ENCODE data around the gene SNRPF.

SNRPF gene

DNA sequence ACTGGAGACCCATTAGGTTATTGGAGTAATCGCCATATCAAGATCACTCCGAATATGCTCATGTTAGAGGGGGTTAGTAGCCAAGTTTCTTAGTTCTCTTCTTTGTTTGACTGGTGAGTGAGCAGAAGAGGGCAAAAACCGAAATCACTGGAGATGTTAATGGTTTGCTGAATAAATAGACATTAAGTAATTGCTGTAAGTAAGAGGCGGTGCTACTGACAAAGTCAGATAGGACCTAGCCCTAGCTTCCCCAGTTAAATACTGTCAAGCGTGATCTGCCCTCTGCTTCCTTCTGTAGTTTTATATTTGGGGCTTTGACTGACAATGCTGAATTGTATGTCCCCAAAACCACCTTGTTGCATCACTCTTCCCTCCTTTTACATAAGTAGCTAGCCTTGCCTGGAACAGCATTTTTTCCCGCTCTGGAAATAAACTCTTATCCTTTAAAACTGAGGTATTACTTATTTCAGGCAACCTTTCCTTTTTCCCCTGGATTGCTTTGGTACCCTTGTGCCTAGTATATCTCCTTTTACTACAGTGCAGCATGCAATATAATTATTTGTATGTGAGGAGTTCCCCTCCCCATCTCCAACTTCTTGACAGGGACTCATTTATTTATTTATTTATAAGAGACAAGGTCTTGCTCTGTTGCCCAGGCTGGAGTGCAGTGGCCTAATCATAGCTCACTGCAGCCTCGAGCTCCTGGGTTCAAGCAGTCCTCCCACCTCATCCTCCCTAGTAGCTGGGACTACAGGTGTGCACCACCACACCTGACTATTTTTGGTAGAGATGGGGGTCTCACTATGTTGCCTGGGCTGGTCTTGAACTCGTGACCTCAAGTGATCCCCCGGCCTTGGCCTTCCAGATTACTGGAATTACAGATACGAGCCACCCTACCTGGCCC is 1.4 kb downstream of the SNRPF start:
- DNase-seq, result no peak

DNA sequence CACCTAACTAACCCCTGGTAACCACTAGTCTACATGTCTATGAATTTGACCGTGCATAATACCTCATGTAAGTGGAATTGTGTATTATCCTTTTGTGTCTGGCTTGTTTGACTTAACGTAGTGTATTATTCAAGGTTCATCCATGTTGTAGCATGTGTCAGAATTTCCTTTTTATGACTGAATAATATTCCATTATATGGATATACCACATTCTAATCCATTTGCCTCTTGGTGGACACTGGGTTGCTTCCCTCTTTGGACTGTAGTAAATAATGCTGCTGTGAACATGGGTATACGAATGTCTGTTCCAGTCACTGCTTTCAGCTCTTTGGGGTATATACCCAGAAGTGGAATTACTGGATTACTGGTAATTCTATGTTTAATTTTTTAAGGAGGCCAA is 3.3 kb downstream of the SNRPF start:
- no peak for DNase-seq

DNA sequence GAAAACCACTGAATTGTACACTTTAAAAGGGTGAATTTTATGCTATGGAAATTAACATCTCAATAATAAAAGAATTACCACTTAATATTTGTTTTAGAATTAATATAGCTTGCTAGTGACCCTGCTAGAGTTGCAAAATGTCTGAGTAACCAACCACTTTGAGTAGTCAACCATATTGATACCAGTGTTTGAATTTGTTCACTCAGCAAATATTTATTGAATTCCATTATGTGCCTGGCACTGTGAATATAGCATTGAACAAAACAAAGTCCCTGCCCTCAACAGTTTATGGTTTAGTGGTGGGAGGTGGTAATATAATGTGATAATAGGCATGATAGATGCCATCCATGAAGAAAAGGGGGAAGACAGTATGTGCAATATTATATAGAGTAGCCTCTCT is 4.6 kb downstream of the SNRPF start:
- no peak for DNase-seq

DNA sequence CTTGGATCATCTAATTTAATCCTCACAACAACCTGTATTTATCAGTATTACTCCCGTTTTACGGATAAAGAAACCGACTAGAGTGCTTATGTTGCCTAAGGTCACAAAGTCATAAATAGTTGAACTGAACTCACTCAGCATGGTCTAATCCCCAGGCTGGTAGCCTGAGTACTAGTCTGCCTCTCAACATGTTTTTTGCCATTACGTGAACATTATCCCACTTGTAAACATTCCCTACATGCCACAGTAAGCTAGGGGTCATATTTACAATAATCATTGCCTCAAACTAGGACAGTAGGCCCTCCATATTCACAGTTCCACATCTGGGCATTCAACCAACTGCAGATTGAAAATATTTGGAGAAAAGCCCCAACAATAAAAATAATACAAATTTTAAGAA is 12.1 kb downstream of the SNRPF start:
- DNase-seq, result no peak

DNA sequence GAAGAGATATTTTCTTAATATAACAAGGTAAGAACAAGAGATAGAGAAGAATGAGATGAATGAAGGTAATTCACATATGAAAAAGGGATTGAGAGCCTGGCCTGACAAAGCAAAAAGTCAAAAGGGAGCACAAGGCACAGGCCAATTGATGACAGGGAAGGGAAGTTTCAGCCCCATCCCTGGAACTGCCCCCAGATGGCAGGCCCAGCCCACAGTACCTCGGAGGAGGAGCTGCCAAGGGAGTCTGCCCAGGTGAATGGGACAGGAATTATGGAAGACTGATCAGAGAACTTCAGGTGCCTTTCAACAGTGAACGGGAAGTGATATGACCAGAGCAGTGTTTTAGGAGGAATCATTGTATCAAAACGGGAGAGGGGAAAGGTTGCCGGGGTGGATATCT is 15.7 kb downstream of the SNRPF start:
- DNase-seq, result no peak

DNA sequence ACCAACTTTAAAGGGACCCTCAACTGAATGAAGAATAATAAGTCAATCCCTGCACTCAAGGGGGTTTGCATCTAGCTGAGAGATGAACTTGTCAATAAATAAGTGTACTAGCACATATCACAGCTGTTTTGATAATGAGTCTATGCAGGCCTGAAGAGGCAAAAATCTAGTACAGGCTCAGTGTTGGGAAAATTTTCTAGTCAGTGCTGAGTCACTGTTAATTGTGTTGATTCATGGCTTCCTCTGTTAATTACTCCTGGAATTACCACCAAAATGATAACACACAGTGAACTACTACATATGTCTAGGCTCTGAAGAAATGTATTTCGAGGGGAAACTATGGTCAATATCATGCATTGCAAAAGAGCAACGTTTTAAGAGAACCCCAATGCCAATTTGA is 18.9 kb downstream of the SNRPF start:
- DNase-seq, result no peak

DNA sequence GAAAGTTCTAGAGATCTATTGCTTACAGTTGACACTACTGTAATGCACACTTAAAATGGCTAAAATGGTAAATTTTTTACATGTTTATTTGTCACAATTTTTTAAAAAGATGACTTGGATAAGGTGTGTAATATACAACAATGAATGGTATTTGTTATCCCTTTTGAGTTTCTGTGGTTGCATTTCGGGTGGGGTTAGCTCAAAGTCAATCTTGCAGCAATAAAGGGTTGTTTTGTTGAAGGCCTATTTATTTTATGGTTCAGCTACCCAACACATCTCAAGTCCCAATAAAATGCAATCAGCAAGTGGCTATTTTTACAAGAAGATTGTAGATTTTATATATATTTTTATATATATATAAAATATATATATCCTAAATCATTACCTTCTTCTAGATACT is 22.1 kb downstream of the SNRPF start:
- DNase-seq, result no peak

DNA sequence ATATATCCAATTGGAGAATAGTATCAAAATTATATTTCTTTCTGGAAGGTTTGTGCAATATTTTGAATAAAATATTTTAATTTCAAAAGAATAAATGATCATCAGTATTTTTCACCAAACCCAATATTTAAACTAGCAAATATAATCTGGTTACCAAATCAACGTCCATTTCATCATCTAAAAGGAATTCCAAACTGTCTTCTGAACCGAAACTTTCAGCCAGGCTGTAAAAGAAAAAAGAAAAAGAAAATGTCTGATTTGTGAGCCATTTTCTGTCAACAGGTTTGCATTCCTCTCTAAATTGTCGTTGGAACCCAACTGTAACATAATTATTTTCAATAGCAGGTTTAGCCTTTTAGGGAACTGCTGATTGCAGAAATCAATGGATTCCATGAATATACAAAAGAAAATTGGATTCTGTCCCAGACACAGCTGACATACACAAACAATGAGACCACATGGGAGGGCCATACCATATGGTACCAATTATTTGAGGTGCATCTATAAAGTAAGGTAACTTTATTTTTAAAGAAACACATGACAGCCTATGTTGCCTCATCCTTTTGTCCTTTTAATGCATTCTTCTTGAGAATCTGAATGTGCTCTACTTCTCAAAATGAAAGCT is 22.7 kb downstream of the SNRPF start:
- DNase-seq, result no peak

DNA sequence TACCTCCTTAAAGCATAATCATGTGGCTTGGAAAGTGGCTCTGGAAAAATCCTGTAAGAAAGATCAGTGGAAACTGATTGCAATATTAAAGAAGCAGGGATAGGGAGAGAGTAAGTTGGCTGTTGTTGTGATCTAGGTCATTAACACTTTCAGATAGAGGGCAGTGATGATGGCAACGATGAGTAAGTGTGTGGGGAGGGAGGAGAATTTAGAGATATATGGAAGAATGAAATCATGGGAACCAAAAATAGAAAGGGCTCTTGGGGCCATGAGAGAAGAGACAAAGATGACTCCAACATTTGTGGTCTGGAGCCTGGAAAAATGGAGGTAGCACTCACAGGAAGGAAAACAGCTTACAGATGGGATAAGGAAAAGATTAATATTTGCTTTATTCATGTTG is 23.3 kb downstream of the SNRPF start:
- DNase-seq, result no peak

DNA sequence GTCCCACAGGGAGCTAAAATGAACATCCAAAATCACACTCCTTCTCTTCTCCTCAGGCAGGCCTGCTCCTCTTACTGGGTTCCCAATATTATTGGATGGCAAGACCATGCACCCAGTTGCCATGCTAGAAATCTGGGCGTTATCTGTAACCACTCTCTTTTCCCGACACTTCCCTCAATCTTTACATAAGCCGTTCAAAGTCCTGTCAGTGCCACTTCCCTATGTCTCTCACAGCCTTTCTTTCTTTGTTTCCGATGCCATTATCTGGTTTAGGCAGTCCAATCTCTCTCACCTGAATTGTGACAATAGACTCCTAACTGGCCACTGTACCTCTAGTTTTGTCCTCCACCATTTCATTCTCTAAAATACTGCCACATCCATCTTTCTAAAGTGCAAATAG is 24.1 kb downstream of the SNRPF start:
- no peak for DNase-seq

DNA sequence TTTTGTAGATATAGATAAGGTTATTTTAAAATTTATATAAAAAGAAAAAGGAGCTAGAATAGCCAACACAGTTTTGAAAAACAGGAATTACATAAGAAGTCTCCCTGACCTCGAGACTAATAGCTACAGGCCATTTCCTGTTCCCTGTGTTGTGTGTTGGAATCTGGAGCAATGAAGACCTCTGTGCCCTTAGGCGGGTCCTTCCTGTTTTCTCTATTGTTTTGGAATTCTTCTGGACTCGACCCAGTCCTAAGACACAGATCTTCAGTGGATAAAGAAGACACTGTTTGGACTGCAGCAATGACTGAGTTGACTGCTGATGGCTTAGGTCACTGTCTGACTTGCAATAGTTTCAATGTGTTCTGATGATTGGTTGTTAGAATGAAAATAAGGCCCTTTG is 26.2 kb downstream of the SNRPF start:
- no peak for DNase-seq

DNA sequence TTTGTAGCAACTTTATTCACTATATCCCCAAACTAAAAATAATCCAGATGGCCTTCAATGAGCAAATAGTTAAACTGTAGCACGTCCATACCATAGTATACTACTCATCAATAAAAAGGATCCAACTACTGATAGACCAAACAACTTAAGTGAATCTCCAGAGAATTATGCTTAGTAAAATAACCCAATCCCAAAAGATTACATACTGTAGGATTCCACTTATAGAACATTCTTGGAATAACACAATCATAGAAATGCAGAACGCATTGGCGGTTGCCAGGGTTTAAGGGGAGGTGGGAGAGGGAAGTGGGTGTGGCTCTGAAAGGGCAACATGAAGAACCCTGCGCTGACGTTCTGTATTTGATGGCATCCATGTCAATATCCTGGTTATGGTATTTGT is 28.6 kb downstream of the SNRPF start:
- DNase-seq, result no peak

DNA sequence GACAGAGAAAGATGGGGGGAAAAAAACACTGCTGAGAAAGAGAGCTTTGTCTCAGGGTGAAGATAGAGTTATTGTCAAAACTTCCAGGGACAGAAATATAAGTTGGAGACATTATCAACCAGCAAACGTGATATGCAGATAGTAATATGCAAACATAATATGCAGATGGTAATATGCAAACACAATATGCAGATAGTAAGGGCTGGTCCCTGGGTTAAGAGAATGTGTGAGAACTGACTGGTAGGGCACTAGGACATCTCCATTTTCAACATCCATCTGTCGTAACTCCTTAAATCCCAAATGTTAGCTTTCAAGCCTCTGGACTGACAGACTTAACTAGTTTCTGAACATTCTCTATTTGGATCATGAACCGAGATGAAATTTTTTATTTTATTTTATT is 32.2 kb downstream of the SNRPF start:
- DNase-seq, result no peak

DNA sequence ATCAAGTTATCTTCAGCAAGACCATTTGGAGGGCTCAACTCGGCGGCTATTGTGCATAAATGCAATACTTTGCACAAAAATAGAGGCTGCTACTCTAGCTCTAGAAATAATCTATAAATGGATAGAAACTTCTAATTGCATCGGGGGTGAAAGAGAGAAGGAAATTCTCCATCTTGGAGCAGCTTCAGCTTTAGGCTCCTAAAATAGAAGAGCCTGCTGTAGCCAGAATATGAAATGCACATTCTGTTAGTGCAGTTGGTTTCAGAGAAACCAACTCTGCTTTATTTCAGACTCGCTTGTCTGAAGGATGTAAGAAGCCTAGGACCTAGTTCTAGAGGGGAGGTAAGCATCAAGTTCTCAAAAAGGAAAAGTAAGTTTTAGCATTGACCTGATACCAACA is 38.1 kb downstream of the SNRPF start:
- no peak for DNase-seq

DNA sequence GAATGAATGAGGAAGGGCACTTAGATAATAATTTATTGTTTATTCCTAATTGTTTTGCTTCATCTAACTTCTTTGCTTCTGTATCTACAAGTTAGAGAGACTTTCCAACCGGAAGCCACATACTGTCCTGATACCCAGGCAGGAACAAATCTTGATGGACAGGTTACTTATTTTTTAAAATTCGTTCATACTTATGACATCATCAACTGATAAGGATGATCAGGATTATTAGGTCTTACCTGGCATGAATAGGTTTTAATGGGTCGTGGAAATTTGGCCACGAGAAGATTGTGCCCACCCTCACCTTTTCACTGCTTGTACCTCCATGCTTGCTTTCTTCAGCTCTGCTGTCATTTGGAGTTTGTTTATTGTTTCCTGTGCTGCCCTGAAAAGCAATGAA is 39.3 kb downstream of the SNRPF start:
- no peak for DNase-seq

DNA sequence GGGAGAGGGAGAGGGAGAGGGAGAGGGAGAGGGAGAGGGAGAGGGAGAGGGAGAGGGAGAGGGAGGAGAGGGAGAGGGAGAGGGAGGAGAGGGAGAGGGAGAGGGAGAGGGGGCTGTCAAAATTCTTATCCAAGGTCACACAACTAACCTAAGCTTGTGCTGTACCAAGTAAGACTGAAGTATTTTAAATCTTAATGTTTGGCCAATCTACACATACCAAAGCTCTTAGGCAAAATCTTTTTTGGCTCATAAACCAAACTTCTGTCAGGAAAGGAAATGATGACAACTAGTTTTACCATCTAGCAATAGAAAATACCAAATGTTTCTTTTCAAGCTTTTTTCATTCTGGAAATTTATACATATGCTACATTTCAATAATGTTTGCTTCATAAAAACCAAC is 49.8 kb downstream of the SNRPF start:
- DNase-seq, result no peak

DNA sequence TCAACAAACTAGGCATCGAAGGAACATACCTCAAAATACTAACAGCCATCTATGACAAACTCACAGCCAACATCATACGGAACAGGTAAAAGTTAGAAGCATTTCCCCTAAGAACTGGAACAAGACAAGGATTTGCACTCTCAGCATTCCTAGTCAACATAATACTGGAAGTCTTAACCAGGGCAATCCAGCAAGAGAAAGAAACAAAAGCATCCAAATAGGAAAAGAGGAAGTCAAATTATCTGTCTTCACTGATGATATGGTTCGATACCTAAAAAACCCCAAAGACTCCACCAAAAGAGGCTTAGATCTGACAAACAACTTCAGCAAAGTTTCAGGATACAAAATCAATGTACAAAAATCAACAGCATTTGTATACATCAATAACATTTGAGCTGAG is 51.1 kb downstream of the SNRPF start:
- DNase-seq, result no peak

All from activated gamma-delta T cell treated with Interleukin-2 at 50 U/mL for 16 hours (primary cell).